Measurements from ENCODE around the gene VGLL1. TPM values are rescaled to one million over a fixed set of nuclear protein-coding genes. Genes with fewer than 3 reads are reported as not detected.

VGLL1 gene
- total and polyA plus RNA-seq, 2 experiments from 2014 or later = not detected

GRCh38 chrX:136584545-136584944 is 52.5 kb downstream of the VGLL1 start:
- Mint-ChIP-seq H3K9me3 (no peaks in the 10 kb centered on the region), H3K27ac (no peak overlapping the region), H3K27me3 (ENCODE audit: insufficient read depth, low read depth, poor library complexity) (peaks cover 2% of the 10 kb centered on the region), H3K36me3 (ENCODE audit: low read depth) (no peaks in the 10 kb centered on the region), H3K4me1 (peaks cover 22% of the 10 kb centered on the region; the same call in 2 of the 3 replicates), H3K4me3 (no peak overlapping the region)
- Histone ChIP-seq H2AFZ (no peak overlapping the region), H3K27ac (ENCODE audit: low read depth) (no peak overlapping the region), H3F3A (replicated peaks; ENCODE audit: low read depth) (no peaks in the 10 kb centered on the region), H4K20me1 (replicated peaks; ENCODE audit: insufficient read depth) (no peaks in the 10 kb centered on the region), H3K4me3 (no peak overlapping the region), H3K4me2 (no peak overlapping the region), H3K36me3 (ENCODE audit: insufficient read depth) (no peaks in the 10 kb centered on the region), H3K79me2 (replicated peaks; ENCODE audit: insufficient read depth) (no peaks in the 10 kb centered on the region), H3K4me1 (ENCODE audit: insufficient read depth) (no peaks in the 10 kb centered on the region), H3K9me2 (ENCODE audit: insufficient read depth) (no peaks in the 10 kb centered on the region), H3K27me3 (ENCODE audit: insufficient read depth) (no peaks in the 10 kb centered on the region)
- no peak for DNase-seq (ENCODE audit: low spot score)
- TF ChIP-seq STAT1 (IDR thresholded peaks at IDR 0.05; ENCODE audit: unreplicated experiment) = no peak
- no peak for TF ChIP-seq REST (IDR thresholded peaks at IDR 0.05; ENCODE audit: unreplicated experiment)
- no peak for TF ChIP-seq POLR2AphosphoS5 (IDR thresholded peaks at IDR 0.05; ENCODE audit: low read depth)
- no peak for TF ChIP-seq ZNF331 (CRISPR knock-in tag; IDR thresholded peaks at IDR 0.05; ENCODE audit: low read depth)
- TF ChIP-seq, protein P1, sequence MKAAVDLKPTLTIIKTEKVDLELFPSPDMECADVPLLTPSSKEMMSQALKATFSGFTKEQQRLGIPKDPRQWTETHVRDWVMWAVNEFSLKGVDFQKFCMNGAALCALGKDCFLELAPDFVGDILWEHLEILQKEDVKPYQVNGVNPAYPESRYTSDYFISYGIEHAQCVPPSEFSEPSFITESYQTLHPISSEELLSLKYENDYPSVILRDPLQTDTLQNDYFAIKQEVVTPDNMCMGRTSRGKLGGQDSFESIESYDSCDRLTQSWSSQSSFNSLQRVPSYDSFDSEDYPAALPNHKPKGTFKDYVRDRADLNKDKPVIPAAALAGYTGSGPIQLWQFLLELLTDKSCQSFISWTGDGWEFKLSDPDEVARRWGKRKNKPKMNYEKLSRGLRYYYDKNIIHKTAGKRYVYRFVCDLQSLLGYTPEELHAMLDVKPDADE (IDR thresholded peaks at IDR 0.05) = no peak
- no peak for TF ChIP-seq NANOG (IDR thresholded peaks at IDR 0.05; ENCODE audit: borderline replicate concordance)
- TF ChIP-seq, protein P2, sequence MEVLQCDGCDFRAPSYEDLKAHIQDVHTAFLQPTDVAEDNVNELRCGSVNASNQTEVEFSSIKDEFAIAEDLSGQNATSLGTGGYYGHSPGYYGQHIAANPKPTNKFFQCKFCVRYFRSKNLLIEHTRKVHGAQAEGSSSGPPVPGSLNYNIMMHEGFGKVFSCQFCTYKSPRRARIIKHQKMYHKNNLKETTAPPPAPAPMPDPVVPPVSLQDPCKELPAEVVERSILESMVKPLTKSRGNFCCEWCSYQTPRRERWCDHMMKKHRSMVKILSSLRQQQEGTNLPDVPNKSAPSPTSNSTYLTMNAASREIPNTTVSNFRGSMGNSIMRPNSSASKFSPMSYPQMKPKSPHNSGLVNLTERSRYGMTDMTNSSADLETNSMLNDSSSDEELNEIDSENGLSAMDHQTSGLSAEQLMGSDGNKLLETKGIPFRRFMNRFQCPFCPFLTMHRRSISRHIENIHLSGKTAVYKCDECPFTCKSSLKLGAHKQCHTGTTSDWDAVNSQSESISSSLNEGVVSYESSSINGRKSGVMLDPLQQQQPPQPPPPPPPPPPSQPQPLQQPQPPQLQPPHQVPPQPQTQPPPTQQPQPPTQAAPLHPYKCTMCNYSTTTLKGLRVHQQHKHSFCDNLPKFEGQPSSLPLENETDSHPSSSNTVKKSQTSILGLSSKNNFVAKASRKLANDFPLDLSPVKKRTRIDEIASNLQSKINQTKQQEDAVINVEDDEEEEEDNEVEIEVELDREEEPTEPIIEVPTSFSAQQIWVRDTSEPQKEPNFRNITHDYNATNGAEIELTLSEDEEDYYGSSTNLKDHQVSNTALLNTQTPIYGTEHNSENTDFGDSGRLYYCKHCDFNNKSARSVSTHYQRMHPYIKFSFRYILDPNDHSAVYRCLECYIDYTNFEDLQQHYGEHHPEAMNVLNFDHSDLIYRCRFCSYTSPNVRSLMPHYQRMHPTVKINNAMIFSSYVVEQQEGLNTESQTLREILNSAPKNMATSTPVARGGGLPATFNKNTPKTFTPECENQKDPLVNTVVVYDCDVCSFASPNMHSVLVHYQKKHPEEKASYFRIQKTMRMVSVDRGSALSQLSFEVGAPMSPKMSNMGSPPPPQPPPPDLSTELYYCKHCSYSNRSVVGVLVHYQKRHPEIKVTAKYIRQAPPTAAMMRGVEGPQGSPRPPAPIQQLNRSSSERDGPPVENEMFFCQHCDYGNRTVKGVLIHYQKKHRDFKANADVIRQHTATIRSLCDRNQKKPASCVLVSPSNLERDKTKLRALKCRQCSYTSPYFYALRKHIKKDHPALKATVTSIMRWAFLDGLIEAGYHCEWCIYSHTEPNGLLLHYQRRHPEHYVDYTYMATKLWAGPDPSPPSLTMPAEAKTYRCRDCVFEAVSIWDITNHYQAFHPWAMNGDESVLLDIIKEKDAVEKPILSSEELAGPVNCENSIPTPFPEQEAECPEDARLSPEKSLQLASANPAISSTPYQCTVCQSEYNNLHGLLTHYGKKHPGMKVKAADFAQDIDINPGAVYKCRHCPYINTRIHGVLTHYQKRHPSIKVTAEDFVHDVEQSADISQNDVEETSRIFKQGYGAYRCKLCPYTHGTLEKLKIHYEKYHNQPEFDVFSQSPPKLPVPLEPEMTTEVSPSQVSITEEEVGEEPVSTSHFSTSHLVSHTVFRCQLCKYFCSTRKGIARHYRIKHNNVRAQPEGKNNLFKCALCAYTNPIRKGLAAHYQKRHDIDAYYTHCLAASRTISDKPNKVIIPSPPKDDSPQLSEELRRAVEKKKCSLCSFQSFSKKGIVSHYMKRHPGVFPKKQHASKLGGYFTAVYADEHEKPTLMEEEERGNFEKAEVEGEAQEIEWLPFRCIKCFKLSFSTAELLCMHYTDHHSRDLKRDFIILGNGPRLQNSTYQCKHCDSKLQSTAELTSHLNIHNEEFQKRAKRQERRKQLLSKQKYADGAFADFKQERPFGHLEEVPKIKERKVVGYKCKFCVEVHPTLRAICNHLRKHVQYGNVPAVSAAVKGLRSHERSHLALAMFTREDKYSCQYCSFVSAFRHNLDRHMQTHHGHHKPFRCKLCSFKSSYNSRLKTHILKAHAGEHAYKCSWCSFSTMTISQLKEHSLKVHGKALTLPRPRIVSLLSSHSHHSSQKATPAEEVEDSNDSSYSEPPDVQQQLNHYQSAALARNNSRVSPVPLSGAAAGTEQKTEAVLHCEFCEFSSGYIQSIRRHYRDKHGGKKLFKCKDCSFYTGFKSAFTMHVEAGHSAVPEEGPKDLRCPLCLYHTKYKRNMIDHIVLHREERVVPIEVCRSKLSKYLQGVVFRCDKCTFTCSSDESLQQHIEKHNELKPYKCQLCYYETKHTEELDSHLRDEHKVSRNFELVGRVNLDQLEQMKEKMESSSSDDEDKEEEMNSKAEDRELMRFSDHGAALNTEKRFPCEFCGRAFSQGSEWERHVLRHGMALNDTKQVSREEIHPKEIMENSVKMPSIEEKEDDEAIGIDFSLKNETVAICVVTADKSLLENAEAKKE (CRISPR knock-in tag; IDR thresholded peaks at IDR 0.05) = no peak
- ATAC-seq = no peak
